GM12873 (cell line): ENCODE measurements around the gene CD63.

Experiments
- CTCF ChIP-seq: IDR thresholded peaks from 2 replicates; pipeline ENCODE4 v1.5.1; 2012; ENCODE audit warnings: low read depth, mild to moderate bottlenecking, moderate library complexity, low read length, control low read depth; ENCODE audit not compliant: insufficient read depth; ENCODE audit errors: missing control alignments

Gene CD63

GRCh38 chr12:55728186-55728938 lies 447 bp downstream of the CD63 start:
- TF ChIP-seq CTCF = peak; percentile 7

- no peak for TF ChIP-seq CTCF
These were observed 1.1 kb downstream of the CD63 start for GRCh38 chr12:55727643-55728185.

- no peak for TF ChIP-seq CTCF
These were observed 1.8 kb downstream of the CD63 start for GRCh38 chr12:55726971-55727370.

- TF ChIP-seq CTCF = no peak
These were observed 3.3 kb downstream of the CD63 start for GRCh38 chr12:55725556-55725955.

- TF ChIP-seq CTCF = no peak
These were observed 3.9 kb downstream of the CD63 start for GRCh38 chr12:55724940-55725309.

- TF ChIP-seq CTCF = peak; percentile 79
These were observed 4.4 kb downstream of the CD63 start for GRCh38 chr12:55724226-55724939.

- TF ChIP-seq CTCF = no peak
These were observed 5.1 kb downstream of the CD63 start for GRCh38 chr12:55723516-55724225.
